HG03159 (cell line): Measurements from ENCODE around the gene ASPG.

Experiments
- ATAC-seq: cut with Tn5 transposase; IDR thresholded peaks from one replicate; pipeline ENCODE4 v1.9.1; 2021; ENCODE audit warnings: mild to moderate bottlenecking, moderate library complexity; ENCODE audit not compliant: unreplicated experiment

Gene ASPG

DNA sequence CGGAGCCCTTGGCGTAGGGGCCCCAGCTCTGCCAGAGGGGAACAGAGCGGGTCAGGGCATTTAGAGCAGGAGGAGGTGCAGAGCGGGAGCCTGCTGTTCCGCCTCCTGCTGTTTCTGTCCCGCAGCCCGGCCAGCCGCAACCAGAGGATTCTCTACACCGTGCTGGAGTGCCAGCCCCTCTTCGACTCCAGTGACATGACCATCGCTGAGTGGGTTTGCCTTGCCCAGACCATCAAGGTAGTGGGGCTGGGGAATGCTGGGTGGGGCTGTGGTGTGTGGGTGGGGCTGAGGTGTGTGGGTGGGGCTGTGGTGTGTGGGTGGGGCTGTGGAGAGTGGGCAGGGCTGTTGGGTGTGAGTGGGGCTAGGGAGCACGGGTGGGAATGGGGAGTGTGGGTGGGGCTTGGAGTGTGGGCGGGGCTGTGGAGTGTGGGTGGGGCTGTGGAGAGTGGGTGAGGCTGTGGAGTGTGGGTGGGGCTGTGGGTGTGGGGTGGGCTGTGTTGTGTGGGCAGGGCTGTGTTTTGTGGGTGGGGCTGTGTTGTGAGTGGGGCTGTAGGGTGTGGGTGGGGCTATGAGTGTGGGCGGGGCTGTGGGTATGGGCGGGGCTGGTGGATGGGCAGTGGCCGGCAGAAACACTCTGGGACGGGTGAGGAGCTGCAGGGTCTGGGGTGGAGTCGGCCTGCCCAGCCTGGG is 8.0 kb downstream of the ASPG start:
- no peak for ATAC-seq

DNA sequence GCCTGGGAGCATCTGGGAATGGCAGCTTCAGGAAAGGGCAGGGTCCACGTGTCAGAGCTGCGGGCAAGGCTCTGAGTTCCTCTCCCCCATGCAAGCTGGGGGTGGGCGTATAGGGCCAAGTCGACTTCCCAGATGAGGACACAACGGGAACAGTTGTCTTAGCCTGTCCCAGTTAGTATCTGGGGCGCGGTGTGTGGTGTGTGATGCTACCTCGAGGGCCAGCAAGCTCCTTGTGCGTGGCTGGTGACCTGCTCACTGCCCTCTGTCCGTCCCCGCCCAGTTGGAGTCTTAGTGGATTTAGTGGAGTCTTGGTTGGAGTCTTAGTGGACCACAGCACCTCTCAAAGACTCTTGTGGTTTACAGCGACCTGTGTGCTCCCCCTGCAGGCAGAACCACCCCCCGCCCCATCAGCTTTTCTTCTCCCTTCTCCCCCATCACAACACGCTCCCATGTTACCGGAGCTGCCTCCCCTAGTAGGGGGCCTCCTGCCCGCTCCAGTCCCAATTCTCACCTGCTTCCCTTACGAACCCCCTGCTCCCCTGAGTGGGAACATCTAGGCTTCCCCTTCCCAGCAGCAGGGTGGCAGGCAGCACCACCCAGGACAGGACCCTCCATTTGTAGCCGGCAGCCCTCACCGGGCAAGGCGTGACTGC is 8.7 kb downstream of the ASPG start:
- ATAC-seq, result no peak

DNA sequence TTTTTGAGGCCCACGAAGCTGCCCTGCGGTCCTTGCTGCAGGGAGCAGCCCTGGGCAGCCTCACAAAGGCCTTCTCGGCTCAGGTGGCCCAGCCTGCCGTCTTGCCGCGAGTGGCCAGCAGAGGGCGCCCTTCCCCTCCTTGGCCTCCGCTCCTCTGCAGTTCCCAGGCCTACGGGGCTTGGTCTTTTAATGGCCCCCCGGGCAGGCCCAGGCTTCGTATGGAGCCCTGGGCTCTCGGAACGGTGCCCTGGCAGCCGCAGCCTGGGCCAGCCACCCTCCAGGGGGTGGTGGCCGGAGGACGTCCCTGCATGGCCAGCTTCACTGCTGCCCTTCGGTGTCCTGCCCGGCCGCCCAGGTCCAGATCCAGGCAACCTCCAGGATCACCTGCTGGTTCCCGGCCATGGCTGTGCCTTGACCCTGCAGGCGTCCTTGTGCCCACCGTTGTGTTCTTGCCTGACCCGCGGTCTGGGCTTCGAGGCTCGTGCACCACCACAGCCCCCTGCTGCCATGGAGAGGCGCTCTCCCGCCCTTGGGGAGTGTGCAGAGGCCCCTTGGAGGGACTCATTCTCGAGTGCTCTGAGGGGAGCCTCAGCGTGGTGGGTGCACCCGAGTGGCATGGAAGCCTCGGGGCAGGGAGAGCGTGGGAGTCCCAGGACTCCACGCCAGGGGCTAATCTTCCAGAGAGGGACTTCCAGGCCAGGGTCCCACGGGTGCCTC is 9.4 kb downstream of the ASPG start:
- ATAC-seq, result no peak

DNA sequence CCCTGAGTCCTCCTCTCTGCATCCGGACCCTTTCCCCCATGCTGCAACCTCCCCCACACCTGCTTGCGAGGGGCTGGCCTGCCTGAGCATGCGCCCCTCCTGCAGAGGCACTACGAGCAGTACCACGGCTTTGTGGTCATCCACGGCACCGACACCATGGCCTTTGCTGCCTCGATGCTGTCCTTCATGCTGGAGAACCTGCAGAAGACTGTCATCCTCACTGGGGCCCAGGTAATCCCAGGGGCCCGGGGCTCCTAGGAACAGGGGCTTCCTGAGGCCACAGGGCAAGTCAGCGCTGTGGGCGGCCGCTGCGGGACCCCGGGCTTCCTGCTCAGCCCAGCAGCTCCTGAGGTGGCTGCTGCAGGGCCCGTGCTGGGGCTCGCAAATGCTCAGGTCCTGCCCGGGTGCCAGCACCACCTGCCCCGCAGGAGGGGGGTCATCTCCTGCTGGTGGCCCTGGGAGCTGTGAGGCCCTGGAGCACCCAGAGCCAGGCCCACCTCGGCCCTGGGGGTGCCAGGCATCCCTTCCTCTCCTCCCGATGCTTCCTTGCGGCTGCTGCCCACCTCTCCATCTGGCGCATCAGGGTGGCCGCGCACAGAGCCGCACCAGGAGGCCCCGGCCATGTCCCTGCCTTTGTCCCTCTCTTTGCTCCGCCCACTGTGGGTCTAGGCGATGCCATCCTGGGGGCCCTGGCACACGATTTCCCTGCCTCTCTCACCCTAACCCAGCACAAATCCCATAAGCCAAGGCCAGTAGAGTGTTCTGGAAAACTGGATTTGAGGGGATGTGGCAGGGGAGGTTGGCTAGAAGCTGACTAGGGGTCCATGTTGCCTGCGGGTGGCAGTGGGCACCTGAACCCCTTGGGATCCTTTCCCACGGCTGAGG is 10.2 kb downstream of the ASPG start:
- no peak for ATAC-seq

DNA sequence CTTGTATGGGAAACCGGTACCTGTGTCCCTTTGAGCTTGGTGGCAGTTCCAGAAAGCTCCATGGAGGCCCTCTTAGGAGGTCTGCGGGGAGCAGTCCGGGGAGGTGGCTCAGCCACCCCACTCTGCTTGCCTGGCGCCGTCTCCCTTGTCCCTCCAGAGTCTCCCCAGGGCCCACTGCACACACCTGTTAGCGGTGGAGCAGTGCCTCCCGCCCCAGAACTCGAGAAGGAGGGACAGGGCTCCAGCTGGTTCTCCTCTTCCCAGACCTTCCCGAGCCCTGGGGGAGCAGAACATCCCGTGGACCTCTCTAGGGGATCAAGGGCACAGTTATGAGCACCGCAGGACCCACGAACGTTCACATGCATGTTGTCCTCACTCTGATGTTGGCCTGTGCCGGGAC is 10.8 kb downstream of the ASPG start:
- no peak for ATAC-seq

DNA sequence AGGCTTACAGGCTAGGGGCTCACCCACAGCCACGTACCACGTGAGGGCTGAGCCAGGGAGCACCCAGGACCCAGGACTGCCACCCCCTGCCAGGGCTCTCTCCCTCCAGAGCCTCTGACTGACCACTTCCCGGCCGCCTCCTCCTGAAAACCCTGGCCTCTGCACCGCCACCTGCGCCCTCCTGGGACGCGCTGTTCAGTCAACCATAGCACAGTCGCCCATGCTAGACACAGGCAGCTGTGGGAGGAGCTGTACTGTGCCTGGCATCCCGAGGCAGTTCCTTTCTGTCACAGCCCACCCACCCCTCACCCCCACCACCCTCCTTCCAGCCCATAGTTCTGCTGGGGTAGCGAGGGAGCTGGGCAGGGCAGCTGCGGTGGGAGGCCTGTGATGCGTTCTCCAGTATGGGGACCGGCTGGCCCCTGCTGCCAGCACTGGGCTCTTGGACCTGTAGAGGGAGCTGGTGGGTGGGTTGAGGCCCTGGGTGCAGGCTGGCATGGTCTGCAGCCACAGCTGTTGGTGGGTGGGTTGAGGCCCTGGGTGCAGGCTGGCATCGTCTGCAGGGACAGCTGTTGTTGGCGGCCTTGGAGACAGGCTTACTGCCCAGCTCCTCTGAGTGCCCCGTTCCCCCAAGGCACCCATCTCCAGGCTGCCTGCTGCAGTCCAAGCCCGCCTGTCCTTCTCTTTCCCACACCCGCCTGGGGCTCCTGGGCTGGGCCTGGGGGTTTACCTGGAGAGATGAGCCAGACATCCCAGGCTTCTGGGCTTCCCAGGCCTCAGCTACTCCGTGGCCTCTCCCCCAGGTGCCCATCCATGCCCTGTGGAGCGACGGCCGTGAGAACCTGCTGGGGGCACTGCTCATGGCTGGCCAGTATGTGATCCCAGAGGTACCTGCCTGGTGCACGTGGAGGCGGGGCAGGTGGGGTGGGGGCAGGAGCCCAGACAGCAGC is 11.5 kb downstream of the ASPG start:
- no peak for ATAC-seq

DNA sequence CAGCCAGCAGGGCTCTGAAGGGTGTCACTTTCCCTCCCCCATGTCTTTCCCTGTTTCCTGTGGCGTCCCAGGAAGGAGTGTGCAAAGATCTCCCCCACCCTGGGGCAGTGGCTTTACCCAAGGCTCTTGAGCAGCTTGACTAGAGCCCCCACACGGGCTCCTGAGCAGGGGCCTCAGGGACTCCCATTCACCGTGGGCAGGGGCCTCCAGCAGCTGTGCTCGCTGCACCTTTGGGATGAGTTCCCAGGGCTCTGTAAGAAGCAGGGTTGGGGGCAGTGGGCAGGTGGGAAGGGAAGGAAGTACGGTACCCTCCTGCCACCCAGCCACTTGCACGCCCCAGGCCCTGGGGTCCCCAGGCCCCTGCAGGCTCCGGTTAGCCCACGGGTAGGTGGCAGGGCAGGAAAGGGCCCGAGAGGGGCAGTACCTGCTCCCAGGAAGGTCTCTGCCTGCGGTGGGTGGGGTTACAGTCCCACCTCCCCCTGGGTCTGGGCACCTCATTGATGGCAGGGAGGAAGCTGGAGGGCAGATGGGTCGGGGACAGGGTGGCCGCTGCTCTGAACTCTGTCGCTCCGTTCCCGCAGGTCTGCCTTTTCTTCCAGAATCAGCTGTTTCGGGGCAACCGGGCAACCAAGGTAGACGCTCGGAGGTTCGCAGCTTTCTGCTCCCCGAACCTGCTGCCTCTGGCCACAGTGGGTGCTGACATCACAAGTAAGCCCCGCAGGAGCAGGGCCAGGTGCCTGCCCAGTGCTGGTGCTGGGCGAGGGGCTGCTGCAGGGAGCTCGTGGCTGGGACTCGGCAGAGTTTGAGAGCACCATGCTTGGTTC is 13.0 kb downstream of the ASPG start:
- ATAC-seq, result no peak

DNA sequence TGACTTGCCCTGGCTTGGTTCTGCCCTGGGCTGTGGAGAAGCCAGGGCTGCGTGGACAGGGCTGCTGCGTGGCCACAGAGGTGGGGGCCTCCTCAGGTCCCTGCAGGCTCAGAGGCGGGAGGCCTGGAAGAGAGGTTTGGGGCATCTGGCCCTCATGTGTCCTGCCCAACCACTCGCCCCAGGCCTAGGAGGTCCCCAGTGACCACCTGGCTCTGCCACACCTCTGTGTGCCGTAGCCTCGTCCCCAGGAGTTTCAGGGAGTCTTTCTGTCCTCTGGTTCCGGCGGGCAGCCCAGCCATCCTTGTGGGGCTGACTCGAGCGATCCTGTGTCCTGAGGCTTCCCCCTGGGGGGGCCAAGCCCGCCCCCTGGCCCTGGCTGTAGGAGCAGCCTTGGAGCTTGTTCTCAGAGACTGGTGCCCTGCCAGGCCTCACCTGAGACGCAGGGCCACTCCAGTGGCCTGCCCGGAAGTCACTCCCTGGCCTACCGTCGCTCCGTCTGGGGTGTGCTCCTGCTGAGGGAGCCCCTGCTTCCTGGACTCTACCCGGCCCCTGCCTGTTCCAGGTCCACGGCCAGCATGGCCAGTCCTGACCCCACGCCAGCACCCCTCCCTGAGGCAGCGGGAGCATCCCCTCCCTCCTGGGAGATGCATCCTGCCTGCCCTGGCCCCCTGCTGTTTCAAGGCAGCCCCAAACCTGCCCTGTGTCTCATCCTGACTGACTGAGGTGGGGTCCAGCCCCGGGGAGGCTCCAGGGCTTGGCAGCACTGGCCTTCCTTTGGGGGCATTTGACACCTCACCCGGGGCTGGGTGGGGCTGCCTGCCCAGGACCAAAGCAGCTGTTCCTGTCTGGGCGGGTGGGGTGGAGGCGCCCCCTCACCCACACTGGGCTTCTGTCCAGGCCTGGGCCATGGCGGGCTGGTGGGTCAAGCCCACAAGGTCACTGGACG is 13.9 kb downstream of the ASPG start:
- ATAC-seq, result no peak

DNA sequence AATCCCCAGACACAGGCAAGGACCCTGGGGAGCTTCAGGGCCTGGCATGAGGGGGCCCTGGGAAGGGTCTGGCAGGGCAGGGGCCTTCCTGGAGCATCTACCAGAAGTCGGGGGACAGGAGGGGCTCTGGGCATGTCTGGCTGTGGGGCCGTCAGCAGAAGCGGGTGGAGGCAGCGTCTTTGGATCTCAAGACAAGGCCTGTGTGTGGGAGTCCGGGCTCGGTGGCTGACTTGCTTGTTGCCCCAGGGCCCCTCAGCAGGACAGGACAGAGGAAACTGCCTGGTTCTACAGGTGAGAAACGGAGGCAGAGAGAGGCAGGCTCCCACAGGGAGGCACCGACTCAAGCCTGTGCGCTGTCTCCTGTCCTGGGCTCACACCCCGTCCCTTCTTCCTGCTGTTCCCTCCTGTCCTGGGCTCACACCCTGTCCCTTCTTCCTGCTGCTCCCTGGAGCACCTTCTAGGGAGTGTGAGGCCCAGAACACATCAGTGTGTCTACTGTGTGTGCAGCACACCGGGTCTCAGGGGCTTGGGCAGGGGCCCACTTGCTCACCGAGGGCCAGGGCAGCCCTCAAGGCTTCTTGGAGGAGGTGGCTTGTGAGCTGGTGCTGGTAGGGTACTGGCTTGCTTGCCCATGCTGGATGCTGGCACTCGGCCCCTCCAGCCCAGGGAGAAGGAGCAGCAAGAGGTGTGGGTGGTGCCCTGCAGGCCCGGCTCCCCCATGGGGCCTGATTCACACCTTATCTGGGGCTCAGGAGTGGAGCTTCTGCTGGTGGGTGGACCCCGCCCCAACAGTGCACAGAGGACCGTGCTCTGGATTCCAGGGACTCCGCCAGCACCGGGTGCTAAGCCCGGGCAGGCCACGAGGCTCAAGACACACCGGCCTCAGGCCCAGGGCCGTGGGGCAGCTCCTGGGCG is 14.9 kb downstream of the ASPG start:
- ATAC-seq, result no peak

DNA sequence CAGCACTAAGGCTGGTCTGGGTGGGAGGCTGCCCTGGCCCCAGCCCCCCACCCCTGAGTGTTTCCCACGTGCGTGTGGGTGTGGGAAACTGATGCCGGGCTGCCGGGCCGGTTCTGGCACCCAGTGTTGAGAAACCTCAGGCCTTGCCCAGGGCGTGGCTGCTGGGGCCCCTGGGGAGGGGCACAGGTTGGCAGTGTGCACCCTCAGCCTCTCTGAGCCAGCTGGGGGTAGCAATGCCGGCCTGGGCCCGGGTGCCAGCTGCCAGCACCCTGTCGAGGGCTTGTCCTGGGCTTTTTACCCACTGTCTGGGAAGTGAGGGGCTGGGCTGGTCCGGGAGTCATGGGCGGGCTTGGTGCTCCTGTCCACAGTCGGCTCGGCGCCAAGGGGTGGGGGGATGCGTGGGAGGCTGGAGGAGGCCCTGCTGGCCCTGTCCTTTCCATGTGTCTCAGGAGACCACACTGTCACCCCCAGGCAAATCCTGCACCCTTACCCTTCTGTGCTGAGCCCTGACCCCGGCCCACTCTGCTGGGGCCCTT is 15.7 kb downstream of the ASPG start:
- ATAC-seq, result no peak

DNA sequence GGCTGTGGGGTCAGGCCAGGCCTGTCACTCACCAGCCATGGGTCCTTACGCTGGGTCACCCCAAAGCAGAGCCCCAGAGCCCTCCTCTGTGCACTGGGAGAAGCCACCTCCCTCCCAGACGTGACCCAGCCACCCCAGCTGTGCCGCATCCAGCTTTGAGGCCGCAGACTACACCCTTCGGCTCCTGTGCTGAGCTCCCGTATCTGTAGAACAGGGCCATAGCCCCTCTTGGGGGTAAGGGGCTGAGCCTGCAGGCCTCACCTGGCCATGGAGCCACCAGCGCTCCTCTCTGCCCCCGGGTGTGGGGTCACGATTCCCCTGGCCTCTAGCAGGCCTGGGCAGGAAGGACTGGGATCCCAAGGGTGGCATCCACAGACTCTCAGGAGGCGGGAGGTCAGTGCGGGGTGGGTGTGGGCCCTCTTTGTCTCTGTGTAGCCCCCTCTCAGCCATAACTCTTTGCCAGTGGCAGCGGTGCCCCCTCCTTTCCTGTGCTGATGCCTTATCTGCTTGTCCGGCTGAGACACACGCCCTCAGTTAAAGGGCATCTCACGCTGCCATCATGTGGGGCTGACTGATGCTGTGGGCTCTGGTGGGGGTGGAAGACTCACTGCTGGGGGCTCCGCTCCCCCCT is 16.3 kb downstream of the ASPG start:
- no peak for ATAC-seq

DNA sequence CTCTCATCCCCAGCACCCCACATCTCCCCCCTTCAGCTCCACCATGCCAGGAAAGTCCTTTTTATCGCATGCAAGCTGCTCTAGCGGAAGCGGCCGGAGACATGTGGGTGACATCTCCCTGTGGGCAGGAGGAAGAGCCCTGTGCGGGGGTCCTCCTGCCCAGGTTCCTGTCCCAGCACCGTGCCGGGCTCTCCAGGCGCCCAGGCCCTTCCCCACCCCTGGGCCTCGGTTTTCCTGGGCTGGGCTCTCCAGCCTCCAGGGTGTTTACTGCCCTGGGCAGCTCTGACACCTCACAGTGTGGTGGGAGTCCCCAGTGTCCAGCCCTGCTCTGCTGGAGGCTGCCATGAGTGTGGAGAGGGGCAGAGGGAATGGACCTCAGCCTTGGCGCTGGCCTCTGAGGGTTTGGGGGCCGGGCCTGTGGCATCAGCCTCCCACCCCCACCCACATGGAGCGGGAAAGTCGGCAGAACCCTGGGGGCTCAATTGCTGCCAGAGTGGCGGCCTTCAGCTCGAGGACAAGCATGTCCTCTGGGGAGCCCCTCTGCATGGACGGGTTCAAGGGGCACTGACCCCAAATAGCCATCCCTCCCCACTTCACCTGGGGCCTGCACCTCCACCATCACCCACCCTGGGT is 16.9 kb downstream of the ASPG start:
- ATAC-seq, result no peak

DNA sequence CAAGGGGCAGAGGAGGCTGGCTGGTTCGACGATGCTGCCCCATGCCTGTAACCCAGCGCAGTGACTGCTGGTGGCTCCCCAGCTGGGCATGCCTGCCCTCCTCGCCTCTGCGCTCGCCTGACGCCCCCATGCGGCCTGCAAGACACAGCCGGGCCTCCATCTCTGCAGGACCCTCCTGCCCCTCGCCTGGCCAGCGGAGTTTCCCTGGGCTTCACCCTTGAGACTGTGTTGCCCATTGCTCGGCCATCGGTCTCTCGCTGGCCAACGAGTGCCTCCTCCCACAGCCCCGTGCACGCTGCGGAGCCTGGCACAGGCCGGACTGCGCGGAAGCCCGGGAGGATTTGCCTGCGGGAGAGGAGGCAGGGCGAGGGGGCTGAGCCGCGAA is 17.6 kb downstream of the ASPG start:
- ATAC-seq, result no peak

DNA sequence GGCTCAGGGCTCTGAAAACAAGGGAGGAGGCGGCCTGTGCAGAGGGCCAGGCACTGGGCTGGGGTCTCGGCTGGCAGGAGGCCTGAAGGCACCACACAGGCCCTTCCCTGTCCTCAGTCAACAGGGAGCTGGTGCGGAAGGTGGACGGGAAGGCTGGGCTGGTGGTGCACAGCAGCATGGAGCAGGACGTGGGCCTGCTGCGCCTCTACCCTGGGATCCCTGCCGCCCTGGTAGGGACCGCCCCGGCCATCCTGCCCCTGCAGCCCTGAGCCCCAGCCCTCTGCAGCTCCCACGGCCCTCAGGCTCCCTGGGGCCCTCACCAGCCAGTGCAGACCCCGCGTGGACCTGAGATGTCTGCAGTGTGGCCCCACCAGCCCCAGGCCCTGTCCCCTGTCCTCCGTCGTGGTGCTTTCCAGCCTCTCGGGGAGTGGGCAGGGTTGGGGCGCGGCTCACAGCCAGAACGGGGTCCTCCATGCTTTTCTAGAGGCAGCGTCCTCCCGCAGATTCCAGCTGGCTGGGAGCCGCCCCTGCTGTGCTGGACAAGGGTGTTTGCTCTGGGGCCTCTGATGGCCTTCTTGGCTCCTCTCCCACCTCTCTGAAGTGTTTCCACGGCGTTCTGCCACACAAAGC is 18.1 kb downstream of the ASPG start:
- no peak for ATAC-seq

DNA sequence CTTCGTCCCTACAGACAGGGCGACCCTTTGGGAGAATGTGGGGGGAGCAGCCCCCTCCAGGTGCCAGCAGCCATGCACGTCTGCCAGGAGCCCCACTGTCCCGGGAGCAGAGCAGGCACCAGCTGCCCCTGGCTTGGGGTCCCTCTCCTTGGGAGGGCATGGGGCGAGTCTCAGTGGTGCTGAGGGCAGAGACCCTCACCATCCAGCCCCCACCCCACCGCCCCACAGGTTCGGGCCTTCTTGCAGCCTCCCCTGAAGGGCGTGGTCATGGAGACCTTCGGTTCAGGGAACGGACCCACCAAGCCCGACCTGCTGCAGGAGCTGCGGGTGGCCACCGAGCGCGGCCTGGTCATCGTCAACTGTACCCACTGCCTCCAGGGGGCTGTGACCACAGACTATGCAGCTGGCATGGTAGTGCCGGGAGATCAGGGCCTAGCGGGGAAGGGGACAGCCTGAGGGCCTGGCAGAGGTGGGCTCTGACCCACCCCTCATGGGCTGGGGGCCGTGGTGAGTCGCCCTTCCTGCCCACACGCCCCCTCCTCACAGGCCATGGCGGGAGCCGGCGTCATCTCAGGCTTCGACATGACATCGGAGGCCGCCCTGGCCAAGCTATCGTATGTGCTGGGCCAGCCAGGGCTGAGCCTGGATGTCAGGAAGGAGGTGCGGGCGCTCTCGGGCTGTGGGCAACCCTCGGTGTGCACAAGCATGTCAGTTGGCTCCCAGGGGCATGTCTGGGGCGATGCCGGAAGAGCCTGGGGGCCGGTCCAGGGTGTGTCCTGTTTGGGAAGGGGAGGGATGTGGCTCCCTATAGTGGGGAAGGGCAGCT is 18.8 kb downstream of the ASPG start:
- ATAC-seq, result no peak
